Left hindlimb (tissue), 1 donor: Measurements from ENCODE around the gene TMEM178B.

Experiments used
- DNase-seq: peaks from one replicate; pipeline ENCODE4 v3.0.0-alpha.2; 2018

TMEM178B gene

GRCh38 chr7:141275350-141275749, 201.5 kb downstream of the TMEM178B start:
- no peak for DNase-seq

- no peak for DNase-seq
These were observed 202.2 kb downstream of the TMEM178B start for GRCh38 chr7:141276031-141276430.

- no peak for DNase-seq
These were observed 206.2 kb downstream of the TMEM178B start for GRCh38 chr7:141280100-141280499.

GRCh38 chr7:141281311-141281710, 207.4 kb downstream of the TMEM178B start:
- DNase-seq, result no peak

GRCh38 chr7:141286522-141286921, 212.7 kb downstream of the TMEM178B start:
- DNase-seq, result no peak

GRCh38 chr7:141287936-141288335, 214.1 kb downstream of the TMEM178B start:
- DNase-seq, result no peak

- DNase-seq, result no peak
These were observed 214.8 kb downstream of the TMEM178B start for GRCh38 chr7:141288626-141289025.

- no peak for DNase-seq
These were observed 216.5 kb downstream of the TMEM178B start for GRCh38 chr7:141290365-141290764.

GRCh38 chr7:141290973-141291372, 217.1 kb downstream of the TMEM178B start:
- DNase-seq, result no peak

GRCh38 chr7:141291541-141291940, 217.7 kb downstream of the TMEM178B start:
- no peak for DNase-seq

- no peak for DNase-seq
These were observed 220.4 kb downstream of the TMEM178B start for GRCh38 chr7:141294143-141294829.

- no peak for DNase-seq
These were observed 221.6 kb downstream of the TMEM178B start for GRCh38 chr7:141295367-141295895.

- no peak for DNase-seq
These were observed 227.0 kb downstream of the TMEM178B start for GRCh38 chr7:141300816-141301215.

GRCh38 chr7:141301544-141301943, 227.7 kb downstream of the TMEM178B start:
- no peak for DNase-seq

- no peak for DNase-seq
These were observed 228.8 kb downstream of the TMEM178B start for GRCh38 chr7:141302617-141303016.

GRCh38 chr7:141304291-141304690, 230.4 kb downstream of the TMEM178B start:
- no peak for DNase-seq

GRCh38 chr7:141306081-141306480, 232.2 kb downstream of the TMEM178B start:
- DNase-seq, result no peak

GRCh38 chr7:141312395-141312794, 238.5 kb downstream of the TMEM178B start:
- DNase-seq, result no peak

- DNase-seq, result no peak
These were observed 239.1 kb downstream of the TMEM178B start for GRCh38 chr7:141312828-141313521.

- DNase-seq, result no peak
These were observed 240.0 kb downstream of the TMEM178B start for GRCh38 chr7:141313896-141314295.

- no peak for DNase-seq
These were observed 243.2 kb downstream of the TMEM178B start for GRCh38 chr7:141317033-141317585.

GRCh38 chr7:141320287-141320686, 246.4 kb downstream of the TMEM178B start:
- no peak for DNase-seq

GRCh38 chr7:141322383-141322782, 248.5 kb downstream of the TMEM178B start:
- DNase-seq, result no peak

GRCh38 chr7:141323826-141324225, 250.0 kb downstream of the TMEM178B start:
- DNase-seq, result no peak
